ENCODE results near the gene ITPR1.
"Not testable (repeated sequence)": the region's sequence is repeated elsewhere in the genome, so short reads cannot be mapped to it uniquely, and the experiment has no call there.

The ITPR1 gene

DNA sequence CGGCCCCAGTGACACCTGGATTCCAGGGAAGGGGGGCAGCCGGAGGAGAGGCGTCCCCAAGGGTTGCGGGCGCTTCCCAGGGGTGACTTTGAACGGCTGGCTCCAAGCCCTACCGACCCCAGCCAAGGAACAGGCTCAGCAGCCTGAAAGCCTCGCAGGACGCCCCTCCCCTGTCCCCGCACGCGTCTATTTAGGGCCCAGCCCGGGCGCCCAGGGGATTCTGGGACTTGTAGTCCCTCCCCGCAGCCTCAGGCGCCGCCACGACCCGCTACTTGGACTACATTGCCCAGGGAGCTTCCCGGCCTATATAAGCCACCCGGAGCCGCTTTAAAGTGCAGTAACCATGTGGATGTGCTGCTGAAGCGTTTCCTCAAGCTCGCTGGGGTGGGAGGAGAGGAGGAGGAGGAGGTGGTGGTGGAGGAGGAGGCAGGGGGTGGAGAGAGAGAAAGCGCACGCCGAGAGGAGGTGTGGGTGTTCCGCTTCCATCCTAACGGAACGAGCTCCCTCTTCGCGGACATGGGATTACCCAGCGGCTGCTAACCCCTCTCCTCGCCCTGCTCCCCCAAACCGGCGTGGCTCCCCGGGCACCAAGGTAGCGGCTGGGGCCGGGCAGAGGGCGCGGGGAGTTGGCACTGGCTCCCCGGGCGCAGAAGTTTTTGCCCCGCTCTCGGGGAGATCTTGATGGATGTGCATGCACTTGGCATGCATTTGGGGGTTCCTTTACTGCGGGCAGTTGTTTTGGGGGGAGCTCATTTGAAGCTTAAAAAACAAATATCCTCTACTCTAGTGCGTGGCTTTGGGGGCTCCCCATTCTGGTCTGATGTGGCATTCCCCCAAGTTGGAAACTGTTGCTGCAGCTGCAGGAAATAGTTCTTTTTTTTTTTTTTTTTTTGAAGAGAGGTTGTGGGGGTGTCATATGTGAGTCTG, at the start of gene ITPR1:
TSS of gene ITPR1 (plus strand) at position 335 of the 927 bp plus-strand sequence. CDS start 23,144 bp downstream, outside the sequence.
- peak; percentile 91 for DNase-seq (ENCODE audit: low spot score)

DNA sequence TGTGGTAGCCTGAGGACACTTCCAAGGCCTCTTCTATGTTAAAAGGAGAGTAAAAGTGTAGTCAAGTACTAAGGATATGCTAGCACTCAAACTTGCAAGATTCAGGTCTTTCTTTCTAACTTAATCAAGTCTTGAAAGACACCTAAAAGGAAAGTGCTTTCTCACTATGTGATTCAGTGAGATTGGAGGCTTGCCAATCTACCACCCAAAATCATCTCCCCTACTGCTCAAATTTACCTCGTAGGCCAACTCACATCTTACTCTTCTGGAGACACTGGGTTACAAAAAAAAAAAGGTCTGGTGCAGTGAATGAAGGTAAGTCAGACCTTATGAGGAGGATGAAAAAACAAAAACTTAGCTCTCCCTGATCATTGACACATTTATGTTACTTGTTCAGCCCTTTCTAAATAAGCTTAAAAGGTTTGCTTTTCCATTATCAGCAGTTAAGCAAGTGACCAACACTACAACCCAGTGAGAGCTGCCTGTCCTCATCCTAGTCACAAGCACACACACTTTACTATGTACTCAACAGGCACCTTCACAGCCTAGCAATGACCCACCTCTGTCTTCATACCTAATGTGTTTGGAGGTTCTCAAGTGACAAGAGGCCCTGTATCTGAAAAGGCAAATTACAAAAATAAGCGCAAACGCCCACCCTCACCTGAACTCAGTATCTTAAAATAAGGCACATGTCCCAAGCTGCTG, 45.7 kb upstream of the ITPR1 start:
- DNase-seq (ENCODE audit: low spot score) = no peak

DNA sequence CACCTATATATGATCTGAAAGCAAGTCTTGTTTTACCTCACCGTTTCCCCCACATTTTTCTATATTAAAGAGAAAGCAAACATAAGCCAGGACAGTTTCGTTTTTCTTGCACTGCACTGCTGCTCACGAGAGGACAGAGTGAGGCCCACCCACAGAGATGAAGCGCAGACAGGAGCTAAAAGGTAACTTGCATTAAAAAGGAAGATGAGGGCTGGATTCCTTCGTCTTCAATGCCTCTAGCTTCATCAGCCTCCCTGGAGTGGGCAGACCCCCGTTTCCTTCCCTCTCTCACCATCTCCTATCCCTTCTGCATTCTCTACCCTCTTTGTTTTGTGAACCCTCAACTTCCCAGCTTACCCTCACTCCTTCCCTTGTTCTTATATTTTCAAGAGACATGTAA, 45.0 kb upstream of the ITPR1 start:
- no peak for DNase-seq (ENCODE audit: low spot score)

DNA sequence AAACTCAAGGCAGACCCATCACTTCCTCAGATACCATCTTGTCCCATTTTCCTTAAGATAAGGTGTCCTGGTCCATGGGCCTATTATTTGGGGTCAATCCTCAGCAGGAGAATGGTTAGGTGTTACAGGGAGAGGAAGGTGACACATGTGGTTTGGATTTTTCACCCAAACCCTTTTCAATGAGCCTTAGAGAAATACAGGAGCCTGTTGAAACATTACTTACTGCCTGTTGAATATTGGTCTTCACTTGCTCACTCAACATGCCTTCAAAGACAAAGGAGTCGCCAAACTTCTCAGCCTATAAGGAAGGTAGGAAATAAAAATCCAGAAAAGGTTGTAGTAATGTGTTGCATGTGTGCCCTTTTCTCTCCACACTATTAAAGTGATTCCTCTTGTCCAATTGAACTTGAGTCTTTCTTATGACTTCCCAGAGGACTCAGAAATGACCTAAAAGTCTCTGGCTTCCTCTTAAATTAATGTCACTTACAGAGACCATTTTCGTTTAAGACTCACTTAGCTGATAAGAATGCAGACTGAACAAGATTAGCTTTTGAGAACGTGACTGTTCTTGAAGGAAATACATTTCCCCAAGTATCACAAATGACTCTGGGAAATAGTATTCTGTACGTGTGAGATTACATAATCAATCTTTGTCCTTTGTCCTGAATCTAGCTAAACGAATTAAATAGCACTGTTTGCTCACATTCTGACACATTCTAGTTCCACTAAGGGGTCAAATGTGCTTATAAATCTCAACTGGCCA, 43.9 kb upstream of the ITPR1 start:
- DNase-seq (ENCODE audit: low spot score) = no peak

DNA sequence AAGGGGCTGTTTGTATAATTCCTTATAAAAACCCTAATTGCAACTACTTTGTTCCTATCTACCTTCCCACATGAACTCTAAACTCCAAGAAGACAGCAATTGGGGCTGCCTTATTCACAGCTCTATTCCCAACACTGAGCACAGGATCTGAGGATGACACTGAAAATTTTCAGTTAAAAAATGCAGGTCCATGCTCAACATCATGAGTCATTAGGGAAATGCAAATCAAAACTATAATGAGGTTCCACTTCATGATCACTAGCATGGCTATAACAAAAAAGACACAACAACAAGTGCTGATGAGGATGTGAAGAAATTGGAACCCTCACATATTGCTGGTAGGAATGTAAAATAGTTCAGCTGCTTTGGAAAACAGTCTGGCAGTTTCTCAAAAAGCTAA, 39.0 kb upstream of the ITPR1 start:
- no peak for DNase-seq (ENCODE audit: low spot score)

DNA sequence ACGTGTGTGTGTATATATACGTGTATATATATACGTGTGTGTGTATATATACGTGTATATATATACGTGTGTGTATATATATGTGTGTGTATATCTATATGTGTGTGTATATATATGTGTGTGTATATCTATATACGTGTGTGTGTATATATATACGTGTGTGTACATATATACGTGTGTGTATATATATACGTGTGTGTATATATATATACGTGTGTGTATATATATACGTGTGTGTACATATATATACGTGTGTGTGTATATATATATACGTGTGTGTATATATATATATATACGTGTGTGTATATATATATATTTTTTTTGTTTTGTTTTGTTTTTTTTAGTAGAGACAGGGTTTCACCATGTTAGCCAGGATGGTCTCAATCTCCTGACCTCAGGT, 36.4 kb upstream of the ITPR1 start:
- DNase-seq (ENCODE audit: low spot score) = not testable (repeated sequence)

DNA sequence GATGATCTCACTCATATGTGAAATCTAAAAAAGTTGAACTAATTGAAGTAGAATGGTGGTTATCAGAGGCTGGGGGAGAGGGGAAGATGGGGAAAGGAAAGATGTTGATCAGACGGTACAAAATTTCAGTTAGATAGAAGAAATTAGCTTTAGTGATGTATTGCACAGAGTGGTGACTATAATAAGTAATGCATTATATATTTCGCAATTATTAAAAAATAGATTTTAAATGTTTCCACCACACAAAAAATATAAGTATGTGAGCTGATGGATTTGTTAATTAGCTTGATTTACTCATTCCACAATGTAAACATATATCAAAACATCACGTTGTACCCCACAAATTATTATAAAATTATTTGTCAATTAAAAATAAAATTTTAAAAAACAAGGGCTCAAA, 34.2 kb upstream of the ITPR1 start:
- DNase-seq (ENCODE audit: low spot score) = no peak

DNA sequence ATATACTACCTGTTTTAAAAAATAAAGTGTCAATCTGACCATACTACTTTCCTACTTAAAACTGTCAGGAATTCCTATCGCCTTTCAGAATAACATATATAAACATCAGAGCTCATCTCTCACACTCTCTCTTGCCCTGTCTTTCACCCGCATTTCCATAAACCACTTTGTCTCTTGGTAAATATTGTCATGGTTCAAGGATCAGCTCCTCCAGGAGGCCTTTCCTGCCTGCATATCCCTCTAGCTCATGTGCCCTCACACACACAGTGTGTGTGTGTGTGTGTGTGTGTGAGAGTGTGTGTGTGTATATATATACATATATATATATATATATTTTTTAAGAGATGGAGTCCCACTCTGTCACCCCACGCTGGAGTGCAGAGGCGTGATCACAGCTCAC, 32.8 kb upstream of the ITPR1 start:
- no peak for DNase-seq (ENCODE audit: low spot score)

DNA sequence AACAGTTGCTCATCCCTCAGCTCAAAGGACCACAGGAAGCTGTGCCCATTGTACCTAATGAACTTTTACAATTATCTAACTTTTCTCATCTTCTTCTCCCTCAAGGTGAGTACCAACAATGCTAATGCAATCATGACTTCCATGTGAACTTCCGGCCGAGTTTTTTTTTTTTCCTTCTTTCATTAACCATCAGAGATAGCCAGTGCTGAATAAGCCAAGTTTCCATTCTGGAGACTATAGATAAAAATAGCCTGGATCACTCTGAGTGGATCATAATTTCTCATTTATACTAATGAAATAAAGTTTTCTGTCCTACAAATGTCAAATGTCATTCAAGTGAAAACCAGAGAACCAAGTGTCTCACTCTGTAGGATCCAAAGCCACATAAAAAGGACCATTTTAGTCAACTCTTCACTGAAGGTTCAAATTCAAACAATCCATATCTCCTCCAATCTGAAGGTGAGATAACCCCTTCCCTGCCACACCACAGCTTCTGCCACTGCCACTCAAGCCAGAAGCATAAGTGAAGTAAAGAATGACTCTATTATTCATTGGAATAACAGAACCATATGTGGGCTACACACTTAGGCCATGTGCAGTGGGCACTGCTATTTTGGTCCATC, 31.6 kb upstream of the ITPR1 start:
- no peak for DNase-seq (ENCODE audit: low spot score)

DNA sequence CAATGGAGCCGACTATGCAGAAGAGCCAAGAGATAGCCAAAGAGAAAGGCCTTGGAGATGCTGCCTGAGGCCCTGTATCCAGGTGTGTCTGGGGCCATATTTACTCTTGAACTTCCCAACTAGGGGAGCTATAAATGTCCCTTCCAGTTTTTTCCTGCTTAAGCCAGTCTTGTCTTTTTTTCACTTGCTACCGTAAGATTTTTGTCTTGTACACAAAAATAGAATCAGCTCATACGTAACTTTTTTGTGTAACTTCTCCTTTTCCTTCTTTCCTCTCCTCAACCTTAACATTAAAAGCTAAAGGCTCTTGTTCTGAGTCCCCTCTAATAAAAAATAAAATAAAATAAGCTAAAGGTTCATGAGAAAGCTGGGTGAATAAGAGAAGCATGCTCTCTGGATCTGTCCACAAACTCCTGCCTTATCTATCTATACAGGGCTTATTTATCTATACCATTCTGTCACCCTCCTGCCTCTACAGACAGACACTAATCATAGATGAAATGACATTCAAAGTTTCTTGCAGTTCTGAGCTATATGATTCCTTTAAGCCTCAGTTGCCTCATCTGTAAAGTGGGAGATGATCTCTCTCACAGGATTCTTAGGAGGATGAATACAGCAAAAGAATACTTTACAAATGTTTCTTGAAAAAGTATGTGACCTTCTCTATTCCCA, 30.6 kb upstream of the ITPR1 start:
- no peak for DNase-seq (ENCODE audit: low spot score)

DNA sequence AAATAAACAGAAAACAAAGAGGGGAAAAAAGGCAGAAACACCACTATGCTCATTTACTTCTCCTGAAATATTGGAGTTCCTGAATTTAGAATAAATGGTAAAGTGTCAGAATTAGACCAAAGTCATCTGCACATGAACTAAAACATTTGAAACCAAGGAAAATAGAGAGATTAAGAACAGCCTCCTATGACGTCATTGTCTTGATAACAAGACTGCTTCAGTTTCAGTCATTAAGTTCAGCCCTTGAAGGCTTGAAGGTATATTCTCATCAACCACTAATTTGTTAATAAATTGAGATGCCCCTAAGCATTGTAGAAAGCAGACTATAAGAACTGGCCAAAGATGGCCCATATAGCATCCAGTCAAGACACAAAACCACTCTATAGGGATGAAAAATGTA, 28.6 kb upstream of the ITPR1 start:
- DNase-seq (ENCODE audit: low spot score) = no peak

DNA sequence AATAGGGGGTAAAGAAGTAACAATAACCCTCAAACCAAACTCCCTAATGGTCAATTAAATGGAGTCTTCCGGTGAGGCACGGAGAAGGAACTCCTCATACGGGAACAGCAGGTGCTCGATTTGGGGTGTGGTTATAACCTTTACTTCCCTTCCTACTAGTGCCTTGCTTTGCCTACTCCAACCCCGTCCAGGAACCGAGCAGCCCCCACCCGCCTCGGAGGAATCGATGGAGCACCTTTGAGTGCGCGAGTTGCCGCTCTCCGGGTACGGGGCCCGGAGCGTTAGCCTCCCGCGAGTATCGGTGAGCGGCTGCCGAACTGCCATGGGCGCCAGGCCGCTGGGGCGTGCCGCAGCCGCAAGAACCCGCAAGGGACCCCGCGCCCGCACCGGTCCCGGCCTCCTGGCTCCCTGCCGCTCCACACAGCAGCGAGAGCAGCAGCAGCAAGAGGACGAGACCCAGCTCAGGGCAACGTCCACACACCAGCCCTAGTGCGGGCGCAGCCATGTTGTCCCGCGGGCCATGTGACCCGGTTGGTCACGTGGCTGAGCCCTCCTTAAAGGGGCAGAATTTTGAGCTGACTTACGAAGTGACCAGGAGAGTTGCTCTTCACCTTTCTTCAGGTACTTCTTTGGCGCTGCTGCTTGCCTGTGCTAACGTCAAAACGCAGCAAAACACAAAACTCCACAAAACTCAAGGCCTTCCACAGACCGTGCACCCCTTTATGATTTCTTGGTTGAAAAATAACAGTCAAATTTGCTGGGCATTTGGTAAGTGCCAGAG, 26.2 kb upstream of the ITPR1 start, which contains the start of gene SUMF1:
TSS of gene SUMF1 (minus strand) at position 529 of the 781 bp plus-strand sequence. CDS start at position 505, 24 bp downstream.
- DNase-seq (ENCODE audit: low spot score) = peak; percentile 93

DNA sequence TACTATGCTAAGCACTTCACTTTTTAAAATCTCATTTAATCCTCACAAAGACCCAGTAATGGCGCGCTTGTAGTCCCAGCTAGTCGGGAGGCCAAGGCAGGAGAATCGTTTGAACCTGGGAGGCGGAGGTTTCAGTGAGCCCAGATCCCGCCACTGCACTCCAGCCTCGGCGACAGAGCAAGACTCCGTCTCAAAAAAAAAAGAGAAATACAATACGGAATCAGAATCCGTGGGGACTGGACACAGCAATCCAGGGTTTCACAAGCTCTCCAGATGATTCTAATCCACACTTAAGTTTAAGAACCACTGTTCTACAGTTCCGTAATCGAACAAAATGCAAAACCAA, 25.7 kb upstream of the ITPR1 start:
- DNase-seq (ENCODE audit: low spot score) = no peak

DNA sequence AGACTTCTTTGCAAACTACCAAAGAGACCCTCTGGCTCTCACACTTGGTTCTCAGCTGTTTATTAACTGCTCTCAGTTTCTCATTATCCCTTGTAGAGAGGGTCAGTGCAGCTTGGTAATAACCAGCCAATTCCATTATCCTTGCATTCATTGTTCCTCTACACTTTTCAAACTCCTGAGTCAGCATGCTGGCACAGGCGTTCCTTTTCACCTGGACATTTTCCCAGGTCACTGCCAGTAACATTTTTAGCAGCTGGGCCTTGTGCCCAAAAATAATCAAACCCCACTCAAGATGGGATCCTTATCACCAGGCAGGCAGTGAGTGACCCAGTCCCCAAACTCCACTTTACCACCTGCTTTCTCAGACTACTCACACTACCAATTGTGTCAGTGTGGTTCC, 21.2 kb upstream of the ITPR1 start:
- DNase-seq (ENCODE audit: low spot score) = no peak

DNA sequence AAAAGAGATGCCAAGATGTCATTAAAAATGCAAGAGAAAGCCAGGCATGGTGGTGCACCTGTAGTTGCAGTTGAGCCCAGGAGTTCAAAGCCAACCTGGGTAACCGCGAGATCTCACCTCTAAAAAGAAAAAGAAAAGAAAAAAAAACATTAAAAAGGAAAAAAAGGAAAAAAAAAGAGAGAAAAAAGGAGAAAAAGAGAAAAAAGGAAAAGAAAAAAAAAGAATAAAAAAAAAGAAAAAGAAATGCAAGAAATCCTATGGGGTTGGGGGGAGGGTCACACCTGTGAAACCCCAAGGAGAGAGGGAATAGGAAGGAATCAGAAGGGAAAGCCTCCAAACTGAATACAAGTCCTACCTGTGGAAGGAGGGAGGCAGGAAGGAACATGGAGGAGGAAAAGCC, 20.8 kb upstream of the ITPR1 start:
- no peak for DNase-seq (ENCODE audit: low spot score)

DNA sequence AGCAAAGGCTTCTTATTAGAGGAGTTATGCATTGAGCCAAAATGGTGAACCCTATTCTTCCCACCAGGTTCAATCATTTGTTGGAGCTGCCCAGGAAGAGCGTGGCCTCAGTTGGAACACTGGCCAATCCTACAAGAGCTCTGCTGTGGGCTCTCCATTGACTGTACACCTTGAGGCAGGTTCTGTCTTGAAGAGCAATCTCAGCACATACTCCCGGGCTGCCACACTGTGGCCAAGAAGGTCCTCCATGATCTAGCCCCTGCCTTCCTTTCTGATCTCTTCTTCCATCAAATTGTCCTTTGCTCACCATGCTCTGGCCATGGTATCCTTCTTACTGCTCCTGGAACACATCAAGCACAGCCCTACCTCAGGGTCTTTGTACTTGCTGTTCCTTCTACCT, 20.4 kb upstream of the ITPR1 start:
- no peak for DNase-seq (ENCODE audit: low spot score)

DNA sequence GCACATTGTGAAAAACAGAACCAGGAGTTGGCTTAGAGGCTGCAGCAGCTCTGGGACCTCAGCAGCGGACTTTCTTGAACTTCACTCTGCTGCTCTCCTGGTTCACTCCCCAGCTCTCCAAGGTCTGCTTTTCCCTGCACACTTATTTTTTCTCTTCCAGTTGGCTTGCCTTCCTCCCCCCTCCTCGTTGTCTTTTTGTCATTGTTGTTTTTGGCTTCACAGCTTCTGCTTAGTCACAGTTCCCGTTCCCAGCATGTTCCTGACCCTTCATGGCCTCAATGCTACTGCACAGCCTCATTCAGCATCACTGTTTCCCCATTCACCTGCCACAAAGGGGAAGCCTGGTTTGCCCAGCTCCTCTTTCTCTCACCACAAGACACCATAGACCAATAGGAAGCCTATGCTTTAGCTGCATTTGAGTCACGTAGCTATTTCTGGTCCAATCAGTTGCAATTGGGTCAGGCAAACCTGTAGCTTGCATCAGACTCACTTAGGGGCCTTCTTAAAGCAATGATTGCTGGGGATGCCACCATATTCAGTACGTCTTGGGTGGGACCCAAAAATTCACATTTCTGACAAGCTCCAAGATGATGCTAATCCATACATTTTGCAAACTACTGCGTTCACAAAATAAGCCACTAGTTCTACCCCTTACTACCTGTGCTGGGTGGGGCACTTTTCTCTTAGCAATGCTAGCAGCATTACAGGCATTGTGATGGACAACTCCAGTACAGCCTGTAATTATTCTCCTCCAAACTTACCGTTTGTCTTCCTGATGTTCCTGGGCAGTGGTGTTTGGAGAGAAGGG, 18.3 kb upstream of the ITPR1 start:
- DNase-seq (ENCODE audit: low spot score) = no peak

DNA sequence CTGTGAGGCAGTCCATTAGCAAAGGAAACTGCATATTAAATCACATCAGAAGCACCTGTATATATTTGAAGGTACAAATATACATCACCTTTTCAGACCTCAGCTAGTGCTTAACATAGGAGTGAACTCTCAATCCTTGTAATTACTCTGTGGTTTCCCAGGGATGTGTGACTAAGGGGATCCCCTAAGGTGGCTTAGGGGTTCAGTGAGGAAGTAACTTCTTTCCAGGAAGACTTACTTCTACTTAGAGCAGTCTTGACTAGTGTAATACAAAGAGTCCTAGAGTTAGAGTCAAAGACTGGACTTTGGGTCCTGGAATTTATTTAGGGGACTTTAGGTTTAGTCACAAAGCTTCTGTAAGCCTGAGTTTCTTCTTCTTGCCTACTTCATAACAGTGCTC, 17.3 kb upstream of the ITPR1 start:
- no peak for DNase-seq (ENCODE audit: low spot score)

DNA sequence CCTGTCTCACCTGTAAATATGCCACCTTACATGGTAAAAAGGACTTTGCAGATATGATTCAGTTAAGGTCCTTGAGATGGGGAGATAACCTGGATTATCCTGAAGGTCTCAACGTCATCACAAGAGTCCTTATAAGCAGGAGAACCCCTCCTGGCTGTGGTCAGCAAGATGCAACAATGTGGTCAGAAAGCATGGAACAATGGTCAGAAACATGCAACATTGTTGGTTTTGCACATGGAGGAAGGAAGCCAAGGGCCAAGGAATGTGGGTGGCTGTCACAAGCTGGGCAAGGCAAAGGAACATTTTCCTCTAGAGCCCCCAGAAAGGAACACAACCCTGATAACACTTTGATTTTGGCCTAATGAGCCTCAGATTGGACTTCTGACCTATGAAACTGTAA, 16.7 kb upstream of the ITPR1 start:
- DNase-seq (ENCODE audit: low spot score) = no peak

DNA sequence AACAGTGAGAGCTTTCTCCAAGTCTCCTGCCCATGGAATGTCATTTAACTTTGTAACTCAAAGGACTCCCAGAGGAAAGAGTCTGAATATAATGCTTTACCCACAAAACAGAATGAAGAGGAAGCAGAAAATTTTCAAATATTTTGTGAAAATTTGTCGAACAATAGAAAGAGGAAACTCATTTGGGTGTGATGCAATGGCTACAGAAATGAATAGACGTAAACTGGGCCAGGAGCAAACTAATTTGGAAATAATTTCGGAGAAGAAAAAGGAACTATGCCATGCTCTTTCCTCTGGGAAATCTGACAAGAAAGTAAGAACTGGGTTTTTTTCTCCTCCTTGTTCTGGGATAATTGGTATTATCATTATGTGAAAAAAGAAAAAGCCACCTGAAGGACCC, 14.9 kb upstream of the ITPR1 start:
- DNase-seq (ENCODE audit: low spot score) = no peak
